AG10803 (cell line): ENCODE data around the gene FAM219A.
"Not testable (repeated sequence)": the region's sequence is repeated elsewhere in the genome, so short reads cannot be mapped to it uniquely, and the experiment has no call there.

Experiments used
- DNase-seq: peaks from one replicate; pipeline ENCODE4 v3.0.0; 2010; ENCODE audit warnings: low read depth
- H3K4me3 ChIP-seq: 2 replicates; pipeline ENCODE4 v1.5.1; 2011; ENCODE audit warnings: mild to moderate bottlenecking, low read length, control low read depth
- CTCF ChIP-seq: conservative IDR thresholded peaks from 2 replicates; pipeline ENCODE4 v1.5.1; 2011; ENCODE audit warnings: mild to moderate bottlenecking, low read length, control low read depth, inconsistent platforms

Gene FAM219A

GRCh38 chr9:34372467-34373011 is 85.8 kb downstream of the FAM219A start:
- no peak overlapping the region for H3K4me3 ChIP-seq
- TF ChIP-seq CTCF, result no peak
- no peak for DNase-seq

GRCh38 chr9:34371886-34372466 is 86.4 kb downstream of the FAM219A start:
- TF ChIP-seq CTCF, result no peak
- no peak overlapping the region for H3K4me3 ChIP-seq
- DNase-seq, result no peak

- no peak; the same call in 1 of the 2 replicates for TF ChIP-seq CTCF
- DNase-seq, result no peak
- peak overlapping the region; percentile 55 for H3K4me3 ChIP-seq
Measured at GRCh38 chr9:34370970-34371880, 87.1 kb downstream of the FAM219A start.

- peak overlapping the region; percentile 55 for H3K4me3 ChIP-seq
- no peak for TF ChIP-seq CTCF
- DNase-seq, result no peak
Measured at GRCh38 chr9:34370335-34370969, 87.9 kb downstream of the FAM219A start.

- no peak for TF ChIP-seq CTCF
- no peak for DNase-seq
- no peak overlapping the region for H3K4me3 ChIP-seq
Measured at GRCh38 chr9:34369636-34370035, 88.7 kb downstream of the FAM219A start.

- not testable (repeated sequence) for H3K4me3 ChIP-seq, DNase-seq
Measured at GRCh38 chr9:34368796-34369195, 89.6 kb downstream of the FAM219A start.

- not testable (repeated sequence) for DNase-seq, H3K4me3 ChIP-seq
Measured at GRCh38 chr9:34367751-34368410, 90.5 kb downstream of the FAM219A start.
